Endothelial cell of hepatic sinusoid (primary cell): ENCODE data around the gene TRPM4.
"Not testable (repeated sequence)": the region's sequence is repeated elsewhere in the genome, so short reads cannot be mapped to it uniquely, and the experiment has no call there.

Experiments used
- in situ Hi-C: cut with HindIII; loops from 2 replicates; pipeline ENCODE4 v1.10.0; 2017; ENCODE audit warnings: low sequenced_read_pairs

Gene TRPM4

DNA sequence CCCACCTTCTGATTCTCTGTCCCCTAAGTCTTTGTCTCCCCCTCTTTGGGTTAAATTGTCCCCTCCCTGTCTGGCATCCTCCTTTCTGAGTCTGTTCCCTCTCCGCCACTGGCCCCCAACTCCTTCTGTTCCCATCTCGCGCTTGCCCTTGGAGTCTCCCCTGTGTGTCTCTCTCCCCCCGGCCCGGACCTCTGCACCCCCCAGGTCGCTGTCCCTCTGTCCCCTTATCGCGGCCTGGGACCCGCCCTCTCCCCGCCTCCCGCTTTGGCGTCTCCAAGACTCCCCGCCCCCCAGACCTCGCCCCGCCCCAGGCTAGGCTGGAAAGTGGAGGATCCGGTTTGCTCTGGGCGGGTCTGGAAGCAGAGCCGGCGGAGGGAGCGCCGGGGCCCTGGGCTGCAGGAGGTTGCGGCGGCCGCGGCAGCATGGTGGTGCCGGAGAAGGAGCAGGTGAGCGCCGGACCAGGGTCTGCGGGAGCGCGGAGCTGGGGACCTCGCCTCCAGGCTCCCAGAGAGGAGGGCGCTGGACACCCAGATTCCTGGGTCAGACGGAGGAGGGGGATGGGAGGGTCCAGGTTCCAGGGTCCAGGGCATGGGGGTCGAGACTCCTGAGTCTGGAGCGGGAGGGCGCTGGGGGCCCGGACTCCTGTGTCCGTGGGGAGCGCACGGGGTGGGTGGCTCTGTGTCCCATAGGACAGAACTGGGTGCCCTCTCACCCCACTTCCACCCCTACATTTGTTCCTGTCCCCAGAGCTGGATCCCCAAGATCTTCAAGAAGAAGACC lies at the start of gene TRPM4:
Gene TRPM4, plus strand, starts transcription at position 348 of the 780 bp plus-strand sequence. Its CDS starts 75 bp downstream, at position 423.
- in situ Hi-C loops: no loop called here

GRCh38 chr19:49109051-49109450 lies 48.5 kb upstream of the TRPM4 start:
- in situ Hi-C loops: no loop called here

GRCh38 chr19:49109569-49110233 lies 47.9 kb upstream of the TRPM4 start:
- in situ Hi-C loops: loop anchor here (5.0 kb wide), 1 partner anchor 98 kb away; no protein-coding TSS in a partner anchor

DNA sequence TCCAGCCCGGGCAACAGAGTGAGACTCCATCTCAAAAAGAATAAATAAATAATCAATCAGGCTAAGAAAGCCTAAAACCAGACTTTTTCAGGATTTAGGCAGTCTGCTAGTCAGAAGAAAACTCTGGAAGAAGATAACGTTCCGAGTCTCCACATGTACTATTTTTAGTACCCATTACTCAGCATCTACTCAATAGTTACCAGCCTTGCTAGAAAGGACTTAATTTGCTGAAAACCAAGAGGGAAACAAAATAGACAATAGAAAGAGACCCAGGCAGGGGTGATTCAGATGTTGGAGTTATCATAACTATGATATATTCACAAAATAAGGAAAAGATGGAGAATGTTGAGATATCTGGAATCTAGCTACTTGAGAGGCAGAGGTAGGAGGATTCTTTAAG lies 47.0 kb upstream of the TRPM4 start:
- in situ Hi-C loops: loop anchor here (5.0 kb wide), 1 partner anchor 97 kb away; no protein-coding TSS in a partner anchor

- in situ Hi-C loops: loop anchor here (5.0 kb wide), 1 partner anchor 96 kb away; no protein-coding TSS in a partner anchor
These were observed 46.2 kb upstream of the TRPM4 start for GRCh38 chr19:49111218-49111998.

DNA sequence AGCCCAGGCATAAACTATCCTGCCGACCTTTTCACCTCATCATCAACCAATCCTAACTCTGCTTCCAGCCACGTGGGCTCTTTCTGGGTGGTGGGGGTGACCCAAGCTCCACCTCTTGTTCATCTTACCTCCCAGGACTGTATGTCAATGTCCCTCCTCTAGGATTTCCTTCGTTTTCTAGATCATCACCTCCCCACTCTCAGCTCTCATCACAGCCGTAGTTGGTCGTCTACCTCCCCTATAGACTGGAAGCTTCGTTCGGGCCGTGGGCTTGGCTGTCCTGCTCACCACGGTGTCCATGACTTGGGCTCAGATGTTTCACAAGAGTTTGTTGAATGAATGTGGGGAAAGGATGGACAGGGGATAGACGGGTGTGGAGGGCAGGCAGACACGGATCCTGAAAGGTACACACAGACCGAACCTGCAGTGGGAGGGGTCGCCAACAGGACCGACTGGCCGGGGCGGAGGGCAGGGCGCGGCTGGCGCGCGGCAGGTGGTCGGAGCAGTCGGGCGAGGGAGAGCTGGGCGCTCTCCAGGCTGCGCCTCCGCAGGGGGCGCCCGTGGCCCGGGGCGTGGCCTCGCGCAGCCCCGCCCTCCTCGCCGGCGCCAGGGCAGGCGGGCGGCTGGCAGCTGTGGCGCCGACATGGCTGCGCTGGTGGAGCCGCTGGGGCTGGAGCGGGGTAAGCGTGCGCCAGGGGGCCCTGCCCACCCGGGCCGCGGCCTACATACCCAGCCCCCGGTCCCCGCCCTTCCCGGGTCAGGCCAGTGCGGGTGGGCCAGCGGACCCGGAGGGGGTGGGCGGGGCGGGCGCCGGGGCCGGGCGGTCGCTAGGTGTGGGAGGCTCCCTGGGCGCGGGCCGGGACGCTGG lies 43.6 kb upstream of the TRPM4 start, which contains the start of gene LIN7B:
Gene LIN7B, plus strand, starts transcription at position 609 of the 868 bp plus-strand sequence. Its CDS starts 35 bp downstream, at position 644.
- in situ Hi-C loops: loop anchor here (5.0 kb wide), 1 partner anchor 93 kb away; no protein-coding TSS in a partner anchor

DNA sequence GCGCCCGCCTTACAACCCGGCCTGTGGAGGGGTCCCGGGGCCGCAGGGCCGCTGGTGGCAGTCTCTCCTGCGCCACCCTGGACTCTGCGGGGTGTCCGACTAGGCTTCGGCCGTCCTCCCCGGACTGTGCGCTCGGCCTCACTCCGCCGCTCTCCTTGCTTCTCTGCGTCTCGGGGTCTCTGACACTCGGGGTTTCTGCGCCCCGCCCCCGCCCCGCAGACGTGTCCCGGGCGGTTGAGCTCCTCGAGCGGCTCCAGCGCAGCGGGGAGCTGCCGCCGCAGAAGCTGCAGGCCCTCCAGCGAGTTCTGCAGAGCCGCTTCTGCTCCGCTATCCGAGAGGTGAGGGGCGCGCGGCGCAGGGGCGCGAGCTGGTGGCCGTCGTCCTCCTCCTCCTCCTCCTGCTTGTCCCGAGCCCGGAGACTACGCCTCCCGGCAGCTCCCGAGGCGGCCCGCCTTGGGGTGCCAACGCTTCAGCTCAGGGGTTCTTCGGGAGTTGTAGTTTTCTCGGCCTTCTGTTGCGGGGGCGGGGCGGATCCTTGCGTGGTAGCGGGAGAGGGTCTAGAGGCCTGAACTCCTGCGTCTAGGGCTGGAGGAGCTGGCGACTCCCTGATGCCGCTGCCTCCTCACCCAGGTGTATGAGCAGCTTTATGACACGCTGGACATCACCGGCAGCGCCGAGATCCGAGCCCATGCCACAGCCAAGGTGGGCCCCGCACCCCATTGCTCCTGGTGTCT lies 42.8 kb upstream of the TRPM4 start:
- in situ Hi-C loops: loop anchor here (5.0 kb wide), 1 partner anchor 93 kb away; no protein-coding TSS in a partner anchor

DNA sequence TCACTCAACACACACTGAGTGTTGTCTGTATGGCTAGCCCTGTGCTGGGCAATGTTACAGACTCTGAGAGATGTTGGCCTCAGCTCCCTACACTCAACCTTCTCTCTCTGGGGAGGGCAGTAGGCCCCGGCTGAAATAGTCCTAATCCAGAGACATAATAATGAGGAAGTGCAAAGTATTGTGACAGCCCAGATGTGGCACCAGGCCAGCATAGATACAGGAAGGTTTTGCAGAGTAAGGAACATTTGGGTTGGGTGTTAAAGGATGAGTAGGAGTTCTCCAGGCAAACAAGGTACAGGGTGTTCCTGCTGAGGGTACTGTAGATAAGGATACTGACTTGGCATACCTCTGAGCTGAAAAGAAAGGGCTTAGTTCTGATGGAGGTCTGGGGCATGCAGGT lies 41.0 kb upstream of the TRPM4 start:
- in situ Hi-C loops: no loop called here

GRCh38 chr19:49117677-49118564 lies 39.7 kb upstream of the TRPM4 start:
- in situ Hi-C loops: no loop called here

DNA sequence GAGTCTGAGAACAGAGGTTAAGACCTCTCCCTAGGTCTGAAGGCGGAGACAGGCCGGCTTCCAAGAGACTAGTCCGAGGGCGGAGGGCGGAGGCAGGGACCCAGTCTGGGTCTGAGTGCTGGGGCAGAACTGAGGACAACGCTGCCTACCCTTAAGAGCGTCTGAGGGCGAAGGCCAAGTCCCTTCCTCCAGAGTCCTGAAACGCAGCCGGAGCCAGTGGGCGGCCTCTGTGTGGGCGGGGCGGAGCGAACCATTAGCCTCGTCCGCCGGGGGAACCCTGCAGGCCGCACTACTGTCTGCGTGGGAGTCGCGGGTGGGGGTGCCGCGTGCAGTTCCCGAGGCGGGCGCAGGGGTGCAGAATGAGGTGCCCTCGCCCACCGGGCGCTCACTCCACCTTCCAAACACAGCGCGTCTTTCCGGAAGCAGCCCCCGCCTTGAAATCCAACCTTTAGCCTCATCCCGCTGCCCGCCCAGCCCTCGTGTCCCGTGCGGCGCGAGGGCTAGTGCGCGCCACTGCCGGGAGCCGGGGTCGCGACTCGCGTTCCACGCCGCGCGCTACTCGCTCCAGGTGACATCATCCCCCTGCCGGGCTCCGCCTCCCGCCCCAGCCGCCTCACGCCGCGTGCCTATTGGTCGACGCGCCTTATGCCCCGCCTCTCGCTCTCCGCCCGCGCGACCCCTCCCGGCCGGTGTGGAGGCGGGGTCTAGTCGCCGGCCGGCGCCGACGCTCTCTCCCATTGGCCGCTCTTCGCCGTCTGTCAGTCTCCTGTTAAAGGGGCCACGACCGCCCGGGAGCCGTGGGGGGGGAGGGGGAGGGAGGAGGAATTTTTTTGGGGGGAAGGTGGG lies 38.8 kb upstream of the TRPM4 start, which contains the start of gene C19orf73:
Gene C19orf73, minus strand, starts transcription at position 579 of the 846 bp plus-strand sequence. Its CDS starts 121 bp downstream, at position 458.
- in situ Hi-C loops: no loop called here

GRCh38 chr19:49119411-49120324 lies 37.9 kb upstream of the TRPM4 start, which contains the start of gene PPFIA3:
TSS of gene PPFIA3 (plus strand) at chr19:49119544. CDS start at chr19:49127874, 8,330 bp downstream.
- in situ Hi-C loops: no loop called here

DNA sequence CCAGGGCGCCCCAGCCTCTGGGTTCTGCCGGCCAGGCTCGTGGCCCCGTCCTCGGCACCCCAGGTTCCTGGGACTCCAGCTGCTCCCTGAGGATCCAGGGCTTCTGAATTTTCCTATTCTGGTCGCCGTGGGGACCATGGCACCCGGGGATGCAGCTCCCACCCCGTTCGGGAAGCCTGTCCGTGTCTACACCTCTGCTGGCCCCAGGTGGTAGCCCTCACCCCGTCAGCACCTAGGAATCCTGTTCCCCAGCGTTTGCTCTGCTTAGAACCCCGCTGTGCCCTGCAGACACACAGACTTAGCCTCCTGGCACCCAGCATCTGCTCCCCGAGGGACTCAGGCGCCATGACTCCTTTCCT lies 37.3 kb upstream of the TRPM4 start:
- in situ Hi-C loops: no loop called here

DNA sequence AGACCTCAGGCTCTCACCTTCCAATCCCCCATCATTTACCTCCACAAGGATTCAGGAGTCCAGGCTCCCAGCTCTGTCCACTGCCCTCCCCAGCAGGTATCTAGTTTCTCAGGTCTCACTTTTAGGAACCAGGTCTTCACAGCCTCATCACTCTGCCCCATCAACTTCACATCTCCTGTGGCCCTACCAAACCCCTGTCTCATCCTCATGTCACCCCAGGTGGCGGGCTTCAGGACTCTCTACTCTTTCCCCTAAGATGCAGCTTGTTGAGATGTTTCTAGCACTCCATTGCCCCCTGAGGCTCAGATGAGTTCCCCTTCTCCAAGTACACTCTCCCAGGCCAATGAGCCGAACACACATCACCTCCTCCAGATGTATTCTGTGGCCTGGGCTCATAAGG lies 36.7 kb upstream of the TRPM4 start:
- in situ Hi-C loops: no loop called here

DNA sequence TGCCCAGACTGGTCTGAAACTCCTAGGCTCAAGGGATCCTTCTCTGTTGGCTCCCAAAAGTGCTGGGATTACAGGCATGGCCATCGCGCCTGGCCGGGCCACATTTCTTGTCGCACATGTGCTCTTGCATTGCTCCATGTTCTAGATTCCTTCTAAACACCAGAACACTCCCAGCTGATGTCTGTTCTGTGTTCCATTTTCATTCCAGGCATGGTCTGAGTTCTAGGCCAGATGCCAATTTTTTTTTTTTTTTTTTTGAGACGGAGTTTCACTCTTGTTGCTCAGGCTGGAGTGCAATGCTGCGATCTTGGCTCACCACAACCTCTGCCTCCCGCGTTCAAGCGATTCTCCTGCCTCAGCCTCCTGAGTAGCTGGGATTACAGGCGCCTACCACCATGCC lies 35.8 kb upstream of the TRPM4 start:
- in situ Hi-C loops: not testable (repeated sequence)

DNA sequence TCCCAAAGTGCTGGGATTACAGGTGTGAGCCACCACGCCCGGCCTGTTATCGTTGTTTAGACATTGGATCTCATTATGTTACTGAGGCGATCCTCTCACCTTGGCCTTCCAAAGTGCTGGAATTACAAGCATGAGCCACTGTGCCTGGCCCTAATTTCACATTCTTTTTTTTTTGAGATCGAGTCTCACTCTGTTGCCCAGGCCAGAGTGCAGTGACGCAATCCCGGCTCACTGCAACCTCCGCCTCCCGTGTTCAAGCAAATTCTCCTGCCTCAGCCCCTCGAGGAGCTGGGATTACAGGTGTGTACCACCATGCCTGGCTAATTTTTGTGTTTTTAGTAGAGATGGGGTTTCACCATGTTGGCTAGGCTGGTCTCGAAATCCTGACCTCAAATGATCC lies 34.3 kb upstream of the TRPM4 start:
- in situ Hi-C loops: not testable (repeated sequence)

DNA sequence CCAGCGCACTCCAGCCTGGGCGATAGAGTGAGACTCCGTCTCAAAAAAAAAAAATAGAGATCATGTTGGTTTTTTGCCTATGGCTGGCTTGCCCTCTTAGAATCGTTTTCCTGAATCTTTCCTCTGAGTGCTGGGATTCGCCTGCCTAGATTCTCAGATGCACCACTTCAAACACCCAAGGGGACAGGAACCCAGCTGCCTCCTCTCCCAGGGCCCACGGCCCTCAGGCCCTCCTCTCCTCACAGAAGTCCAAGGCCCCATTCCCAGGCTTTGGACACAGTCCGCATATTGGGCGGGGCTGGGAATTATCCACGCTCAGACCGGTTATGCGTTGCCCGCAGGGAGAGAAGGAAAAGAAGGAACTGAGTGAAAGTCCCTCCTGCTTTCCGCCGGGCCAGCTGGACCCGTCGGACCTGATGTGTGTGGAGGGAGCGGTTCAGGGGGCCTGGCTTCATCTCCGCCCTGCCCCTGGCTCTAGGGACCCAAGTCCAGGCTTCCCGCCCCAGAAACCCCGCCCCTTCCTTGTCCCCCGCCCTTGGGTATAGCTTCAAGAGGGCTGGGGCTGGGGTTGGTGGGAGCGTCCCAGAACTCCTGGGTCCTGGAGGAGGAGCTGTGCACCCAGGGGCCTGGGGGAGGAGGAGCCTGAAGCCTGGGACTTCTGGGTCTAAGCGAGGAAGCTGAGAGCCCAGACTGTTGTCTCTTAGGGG lies 32.4 kb upstream of the TRPM4 start:
- in situ Hi-C loops: no loop called here
